ENCODE data around the gene ATRIP.

DNA sequence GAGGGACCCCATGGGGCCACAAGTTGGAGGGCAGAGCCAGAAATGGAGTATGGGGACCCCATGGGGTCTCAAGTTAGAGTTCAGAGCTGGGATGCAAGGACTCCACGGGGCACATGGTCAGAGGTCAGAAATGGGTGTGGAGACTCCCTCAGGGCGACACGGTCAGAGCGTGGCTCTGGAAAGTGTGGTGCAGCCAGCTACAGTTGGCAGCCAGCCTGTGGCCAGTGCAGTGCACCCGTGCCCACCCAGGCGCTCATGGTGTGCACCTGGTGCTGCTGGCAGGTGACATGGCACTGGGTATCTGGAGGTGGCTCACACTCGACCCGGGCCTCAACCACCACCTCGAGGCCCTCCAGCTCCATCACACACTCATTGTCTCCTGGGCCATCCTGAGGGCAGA lies 27.9 kb upstream of the ATRIP start:
- TF ChIP-seq, protein P1, sequence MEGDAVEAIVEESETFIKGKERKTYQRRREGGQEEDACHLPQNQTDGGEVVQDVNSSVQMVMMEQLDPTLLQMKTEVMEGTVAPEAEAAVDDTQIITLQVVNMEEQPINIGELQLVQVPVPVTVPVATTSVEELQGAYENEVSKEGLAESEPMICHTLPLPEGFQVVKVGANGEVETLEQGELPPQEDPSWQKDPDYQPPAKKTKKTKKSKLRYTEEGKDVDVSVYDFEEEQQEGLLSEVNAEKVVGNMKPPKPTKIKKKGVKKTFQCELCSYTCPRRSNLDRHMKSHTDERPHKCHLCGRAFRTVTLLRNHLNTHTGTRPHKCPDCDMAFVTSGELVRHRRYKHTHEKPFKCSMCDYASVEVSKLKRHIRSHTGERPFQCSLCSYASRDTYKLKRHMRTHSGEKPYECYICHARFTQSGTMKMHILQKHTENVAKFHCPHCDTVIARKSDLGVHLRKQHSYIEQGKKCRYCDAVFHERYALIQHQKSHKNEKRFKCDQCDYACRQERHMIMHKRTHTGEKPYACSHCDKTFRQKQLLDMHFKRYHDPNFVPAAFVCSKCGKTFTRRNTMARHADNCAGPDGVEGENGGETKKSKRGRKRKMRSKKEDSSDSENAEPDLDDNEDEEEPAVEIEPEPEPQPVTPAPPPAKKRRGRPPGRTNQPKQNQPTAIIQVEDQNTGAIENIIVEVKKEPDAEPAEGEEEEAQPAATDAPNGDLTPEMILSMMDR (optimal IDR thresholded peaks at IDR 0.05 in 1 of 3, IDR thresholded peaks at IDR 0.05 in 1 of 3, conservative IDR thresholded peaks at IDR 0.05 in 1 of 3; ENCODE audit: extremely low read depth in 1 of 3, insufficient read depth in 2 of 3, low read length in 3 of 3), result no peak
- TF ChIP-seq EZH2 (IDR thresholded peaks at IDR 0.05; ENCODE audit: low read length), result no peak
